B cell (primary cell): ENCODE measurements around the gene TDRD5. TPM values are rescaled to one million over a fixed set of nuclear protein-coding genes. Genes with fewer than 3 reads are reported as not detected.
"Not testable (repeated sequence)": the region's sequence is repeated elsewhere in the genome, so short reads cannot be mapped to it uniquely, and the experiment has no call there.

Source experiments
- ATAC-seq: fragments of 200-7000 bp; cut with Tn5 transposase; one replicate; pipeline ENCODE4 v1.10.0; 2021; ENCODE audit warnings: low read depth, mild to moderate bottlenecking, moderate number of reproducible peaks, moderate library complexity
- CTCF ChIA-PET: fragments of 350-600 bp; sonication (Branson Sonifier 250); formaldehyde crosslinking; loops from one replicate; lab custom pipeline; 2021; ENCODE audit warnings: antibody characterized with exemption, inconsistent platforms; lab: Charles Lee
- POLR2A ChIA-PET: fragments of 350-600 bp; sonication (Branson Sonifier 250); formaldehyde crosslinking; loops from one replicate; lab custom pipeline; 2021; ENCODE audit warnings: antibody characterized with exemption; lab: Charles Lee
- DNase-seq: peaks from one replicate; pipeline ENCODE4 v3.0.0; 2013
- H2AFZ ChIP-seq: 2 replicates; pipeline ENCODE4 v1.6.1; 2012; ENCODE audit warnings: mild to moderate bottlenecking, low read depth, low read length; ENCODE audit not compliant: insufficient read depth, poor library complexity, severe bottlenecking
- H3K27ac ChIP-seq, 2 donors: 1 replicate in 1 of 2; 2 replicates in 1 of 2; pipeline ENCODE4 v1.5.1; 2012 to 2013; ENCODE audit warnings: low read length in 2 of 2, mild to moderate bottlenecking in 2 of 2, moderate library complexity in 1 of 2
- H3K27me3 ChIP-seq, 4 experiments: fragments of 200-600 bp in 1 of 4; sonication (generic) in 1 of 4; replicated peaks in 1 of 4; 1 replicate in 2 of 4; 2 replicates in 2 of 4; pipeline versions ENCODE4 v1.6.1 to v1.7.0; 2013 to 2016; ENCODE audit warnings: low read length in 3 of 4, mild to moderate bottlenecking in 2 of 4, mixed read lengths in 1 of 4, moderate library complexity in 1 of 4; ENCODE audit not compliant: insufficient read depth in 4 of 4, control insufficient read depth in 3 of 4; ENCODE audit errors: control extremely low read depth in 1 of 4
- H3K36me3 ChIP-seq, 2 experiments: replicated peaks in 1 of 2; 1 replicate in 1 of 2; 2 replicates in 1 of 2; pipeline versions ENCODE4 v1.6.1 to v1.7.1; 2013; ENCODE audit warnings: low read length in 1 of 2; ENCODE audit not compliant: insufficient read depth in 2 of 2, control insufficient read depth in 1 of 2; ENCODE audit errors: control extremely low read depth in 1 of 2, extremely low read depth in 1 of 2
- H3K4me1 ChIP-seq, 2 donors: fragments of 200-600 bp in 1 of 2; sonication (generic) in 1 of 2; 1 replicate in 1 of 2; 2 replicates in 1 of 2; pipeline versions ENCODE4 v1.5.1 to v1.6.1; 2013 to 2017; ENCODE audit warnings: low read length in 2 of 2; ENCODE audit not compliant: control insufficient read depth in 2 of 2, insufficient read depth in 2 of 2
- H3K4me2 ChIP-seq: replicated peaks from 2 replicates; pipeline ENCODE3; 2012; ENCODE audit warnings: mild to moderate bottlenecking, low read depth, low read length; ENCODE audit not compliant: poor library complexity, severe bottlenecking
- H3K4me3 ChIP-seq, 5 experiments: fragments of 200-600 bp in 1 of 5; sonication (generic) in 1 of 5; 1 replicate in 3 of 5; 2 replicates in 2 of 5; pipeline versions ENCODE4 v1.5.1 to v1.7.0; 2011 to 2016; ENCODE audit warnings: low read length in 4 of 5, mild to moderate bottlenecking in 4 of 5, low read depth in 2 of 5, control low read depth in 1 of 5, moderate library complexity in 1 of 5; ENCODE audit not compliant: insufficient read depth in 1 of 5; ENCODE audit errors: control extremely low read depth in 1 of 5, extremely low read depth in 1 of 5
- H3K79me2 ChIP-seq: fragments of 200-600 bp; sonication (generic); one replicate; pipeline ENCODE4 v1.6.0; 2016; ENCODE audit warnings: low read length; ENCODE audit not compliant: control insufficient read depth, insufficient read depth
- H3K9ac ChIP-seq: fragments of 200-600 bp; sonication (generic); 2 replicates; pipeline ENCODE4 v1.6.1; 2017; ENCODE audit warnings: mild to moderate bottlenecking, low read length, moderate library complexity
- H3K9me3 ChIP-seq, 3 donors: one replicate each; pipeline versions ENCODE4 v1.6.1 to v1.7.1; 2013; ENCODE audit warnings: low read length in 2 of 3; ENCODE audit not compliant: control insufficient read depth in 2 of 3, insufficient read depth in 1 of 3; ENCODE audit errors: control extremely low read depth in 1 of 3
- H4K20me1 ChIP-seq: 2 replicates; pipeline ENCODE4 v1.6.0; 2012; ENCODE audit warnings: mild to moderate bottlenecking, low read length; ENCODE audit not compliant: insufficient read depth, control insufficient read depth, poor library complexity, severe bottlenecking
- H3K27ac Mint-ChIP-seq: one replicate; pipeline ENCODE4 v1.8.0; 2021; ENCODE audit warnings: mixed read lengths
- H3K27me3 Mint-ChIP-seq: one replicate; pipeline ENCODE4 v1.8.0; 2021; ENCODE audit warnings: mixed read lengths
- H3K4me1 Mint-ChIP-seq: one replicate; pipeline ENCODE4 v1.8.0; 2021; ENCODE audit warnings: mixed read lengths
- H3K4me3 Mint-ChIP-seq: one replicate; pipeline ENCODE4 v1.8.0; 2021; ENCODE audit warnings: mixed read lengths
- H3K9me3 Mint-ChIP-seq: one replicate; pipeline ENCODE4 v1.8.0; 2022; ENCODE audit warnings: mixed read lengths; ENCODE audit not compliant: insufficient read depth
- EZH2 ChIP-seq: IDR thresholded peaks from 2 replicates; pipeline ENCODE4 v1.6.1; 2012; ENCODE audit warnings: borderline replicate concordance, low read depth, mild to moderate bottlenecking, moderate library complexity, low read length; ENCODE audit not compliant: insufficient read depth, poor library complexity, severe bottlenecking
- WGBS: methylation state at CpG from one replicate; pipeline ENCODE4 v1.1.5; 2013; ENCODE audit warnings: missing lambda C conversion rate; ENCODE audit not compliant: insufficient coverage; 5-methylcytosine and 5-hydroxymethylcytosine counted together
- intact Hi-C: fragments of 100-400 bp; cut with micrococcal nuclease; formaldehyde crosslinking; loops from one replicate; pipeline ENCODE4 v1.10.0; 2022
- polyA plus RNA-seq: library from polyadenylated mRNA; depleted of rRNA; stranded (reverse); fragments of >200 nt; gene quantifications from 2 replicates; pipeline ENCODE4 v1.2.3, GENCODE V29; 2012
- total RNA-seq, 2 donors: library from RNA; stranded (reverse); fragments of 120-200 nt in 1 of 2; gene quantifications; 1 replicate in 1 of 2; 2 replicates in 1 of 2; pipeline versions ENCODE4 v1.2.3 to v1.2.4, GENCODE V29; 2013 to 2022
- TF ChIP-seq, protein P1 (sequence below): fragments of 200-600 bp; IDR thresholded peaks from one replicate; pipeline ENCODE4 v1.8.0; 2022; ENCODE audit warnings: antibody characterized with exemption, mild to moderate bottlenecking

The TDRD5 gene
- total and polyA plus RNA-seq, 2 donors (not counting 1 experiment from before 2014, with no cell fraction given): not detected

DNA sequence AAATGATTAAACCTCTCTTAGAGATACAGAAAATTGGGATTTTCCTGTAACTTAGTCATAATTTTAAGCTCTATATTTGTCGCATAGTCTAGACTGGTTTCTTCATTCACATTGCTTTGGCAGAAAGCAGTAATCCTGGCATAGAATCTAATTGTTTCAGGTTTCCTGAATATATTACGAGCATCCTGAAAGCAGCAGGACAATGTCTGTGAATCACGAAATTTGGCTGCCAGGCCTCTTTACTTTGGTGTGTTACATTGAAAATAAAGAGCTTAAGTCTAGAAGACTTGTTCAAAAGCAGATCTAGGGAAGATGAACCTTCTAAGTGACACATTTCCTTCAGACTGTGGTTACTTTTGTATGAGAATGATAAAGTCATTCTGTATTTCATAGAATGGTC lies 72.2 kb downstream of the TDRD5 start:
- DNase-seq: no peak
- Histone ChIP-seq H3K4me2 (no peak overlapping the region), H3K9me3 (peaks cover 0 to 2% (median 0%) of the 10 kb centered on the region in 3 donors), H4K20me1 (no peaks in the 10 kb centered on the region), H2AFZ (no peak overlapping the region), H3K4me1 (no peaks in the 10 kb centered on the region), H3K9ac (no peak overlapping the region), H3K79me2 (no peaks in the 10 kb centered on the region), H3K27me3 (no peaks in the 10 kb centered on the region), H3K27ac (no peak overlapping the region), H3K4me3 (no peak overlapping the region), H3K36me3 (no peaks in the 10 kb centered on the region)
- Mint-ChIP-seq H3K4me1 (peaks cover 4% of the 10 kb centered on the region), H3K27me3 (peaks cover 28% of the 10 kb centered on the region), H3K4me3 (no peak overlapping the region), H3K27ac (no peak overlapping the region), H3K9me3 (peaks cover 6% of the 10 kb centered on the region)
- ATAC-seq: no peak
- CTCF ChIA-PET: no interaction called here
- intact Hi-C loops: no loop called here
- POLR2A ChIA-PET: no interaction called here
- WGBS: 65% methylated on average over 3 of the region's 3 CpGs
- TF ChIP-seq, protein P1, sequence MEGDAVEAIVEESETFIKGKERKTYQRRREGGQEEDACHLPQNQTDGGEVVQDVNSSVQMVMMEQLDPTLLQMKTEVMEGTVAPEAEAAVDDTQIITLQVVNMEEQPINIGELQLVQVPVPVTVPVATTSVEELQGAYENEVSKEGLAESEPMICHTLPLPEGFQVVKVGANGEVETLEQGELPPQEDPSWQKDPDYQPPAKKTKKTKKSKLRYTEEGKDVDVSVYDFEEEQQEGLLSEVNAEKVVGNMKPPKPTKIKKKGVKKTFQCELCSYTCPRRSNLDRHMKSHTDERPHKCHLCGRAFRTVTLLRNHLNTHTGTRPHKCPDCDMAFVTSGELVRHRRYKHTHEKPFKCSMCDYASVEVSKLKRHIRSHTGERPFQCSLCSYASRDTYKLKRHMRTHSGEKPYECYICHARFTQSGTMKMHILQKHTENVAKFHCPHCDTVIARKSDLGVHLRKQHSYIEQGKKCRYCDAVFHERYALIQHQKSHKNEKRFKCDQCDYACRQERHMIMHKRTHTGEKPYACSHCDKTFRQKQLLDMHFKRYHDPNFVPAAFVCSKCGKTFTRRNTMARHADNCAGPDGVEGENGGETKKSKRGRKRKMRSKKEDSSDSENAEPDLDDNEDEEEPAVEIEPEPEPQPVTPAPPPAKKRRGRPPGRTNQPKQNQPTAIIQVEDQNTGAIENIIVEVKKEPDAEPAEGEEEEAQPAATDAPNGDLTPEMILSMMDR: no peak
- no peak for TF ChIP-seq EZH2

DNA sequence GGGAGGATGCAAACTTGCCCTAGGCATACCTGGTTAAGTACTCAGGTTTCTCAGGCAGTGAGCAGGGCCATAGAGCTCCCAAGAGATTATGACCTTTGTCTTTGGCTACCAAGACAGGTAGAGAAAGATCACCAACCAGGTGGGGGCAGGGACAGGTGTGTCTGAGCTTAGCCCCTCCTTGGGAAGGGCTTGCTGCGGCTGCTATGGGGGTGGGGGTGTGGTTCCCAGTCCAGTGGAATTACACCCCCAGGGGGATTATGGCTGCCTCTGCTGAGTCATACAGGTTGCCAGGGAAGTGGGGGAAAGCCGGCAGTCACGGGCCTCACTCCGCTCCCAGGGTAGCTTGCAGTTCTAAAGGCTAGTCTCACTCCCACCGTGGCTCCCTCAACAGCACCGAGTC lies 86.2 kb downstream of the TDRD5 start:
- Histone ChIP-seq H3K27me3 (peaks cover 0 to 4% (median 0%) of the 10 kb centered on the region in 4 experiments), H3K36me3 (no peaks in the 10 kb centered on the region), H2AFZ (no peak overlapping the region), H3K27ac (no peak overlapping the region), H3K79me2 (no peaks in the 10 kb centered on the region), H4K20me1 (no peaks in the 10 kb centered on the region), H3K4me1 (no peaks in the 10 kb centered on the region), H3K4me3 (no peak overlapping the region), H3K9ac (no peak overlapping the region), H3K9me3 (peaks cover 0 to 5% (median 0%) of the 10 kb centered on the region in 3 donors), H3K4me2 (no peak overlapping the region)
- H3K4me1 Mint-ChIP-seq: no peaks in the 10 kb centered on the region
- peaks cover 16% of the 10 kb centered on the region for H3K27me3 Mint-ChIP-seq
- POLR2A ChIA-PET: no interaction called here
- no peak for TF ChIP-seq EZH2
- TF ChIP-seq, protein P1: no peak
- WGBS: 95% methylated on average over 5 of the region's 6 CpGs
- CTCF ChIA-PET: no interaction called here
- H3K4me3 Mint-ChIP-seq: no peak overlapping the region
- H3K9me3 Mint-ChIP-seq: peaks cover 15% of the 10 kb centered on the region
- ATAC-seq: no peak
- intact Hi-C loops: no loop called here
- H3K27ac Mint-ChIP-seq: no peak overlapping the region
- no peak for DNase-seq

DNA sequence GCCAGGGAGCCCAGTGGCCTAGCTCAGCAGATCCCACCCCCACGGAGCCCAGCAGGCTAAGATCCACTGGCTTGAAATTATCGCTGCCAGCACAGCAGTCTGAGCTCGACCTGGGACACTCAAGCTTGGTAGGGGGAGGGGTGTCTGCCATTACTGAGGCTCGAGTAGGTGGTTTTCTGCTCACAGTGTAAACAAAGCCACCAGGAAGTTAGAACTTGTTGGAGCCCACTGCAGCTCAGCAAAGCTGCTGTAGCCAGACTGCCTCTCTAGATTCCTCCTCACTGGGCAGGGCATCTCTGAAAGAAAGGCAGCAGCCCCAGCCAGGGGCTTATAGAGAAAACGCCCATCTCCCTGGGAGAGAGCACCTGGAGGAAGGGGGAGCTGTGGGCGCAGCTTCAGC lies 102.9 kb downstream of the TDRD5 start:
- DNase-seq, H3K4me1 ChIP-seq, ATAC-seq, H3K4me2 ChIP-seq, H3K27me3 ChIP-seq, H4K20me1 ChIP-seq, H3K4me3 ChIP-seq, H3K4me3 Mint-ChIP-seq, H3K9me3 Mint-ChIP-seq, H3K9ac ChIP-seq, H3K36me3 ChIP-seq, intact Hi-C loops, CTCF ChIA-PET, H3K4me1 Mint-ChIP-seq, H2AFZ ChIP-seq, POLR2A ChIA-PET, H3K27ac ChIP-seq, H3K79me2 ChIP-seq, H3K9me3 ChIP-seq, H3K27ac Mint-ChIP-seq: not testable (repeated sequence)
- 87% methylated on average over 4 of the region's 6 CpGs for WGBS
- H3K27me3 Mint-ChIP-seq: peaks cover 27% of the 10 kb centered on the region
